GM12878 (cell line): ENCODE data around the gene RUNDC3A. TPM values are rescaled to one million over a fixed set of nuclear protein-coding genes. Genes with fewer than 3 reads are reported as not detected.

Source experiments
- ATF3 ChIP-seq: IDR thresholded peaks from 2 replicates; pipeline ENCODE4 v1.6.1; 2011; ENCODE audit warnings: low read depth, mild to moderate bottlenecking, low read length, moderate library complexity, borderline replicate concordance; ENCODE audit errors: extremely low read depth
- BCLAF1 ChIP-seq: fragments of 450-650 bp; IDR thresholded peaks from 2 replicates; pipeline ENCODE4 v1.6.1; 2017; ENCODE audit warnings: antibody characterized with exemption, mild to moderate bottlenecking, moderate library complexity
- CBX3 ChIP-seq: fragments of 200-600 bp; sonication (generic); IDR thresholded peaks from 2 replicates; pipeline ENCODE4 v1.6.1; 2016; ENCODE audit warnings: low read depth, borderline replicate concordance
- PAX8 ChIP-seq: fragments of 450-650 bp; IDR thresholded peaks from 2 replicates; pipeline ENCODE4 v1.6.1; 2017; ENCODE audit warnings: mild to moderate bottlenecking, moderate library complexity
- RUNX3 ChIP-seq: IDR thresholded peaks from 2 replicates; pipeline ENCODE4 v1.6.1; 2012; ENCODE audit warnings: low read length, inconsistent platforms
- SIN3A ChIP-seq: IDR thresholded peaks from 2 replicates; pipeline ENCODE4 v1.6.1; 2012; ENCODE audit warnings: low read depth, low read length, improper control_type of control experiment
- SMAD1 ChIP-seq: fragments of 450-650 bp; IDR thresholded peaks from 2 replicates; pipeline ENCODE4 v1.6.1; 2018; ENCODE audit warnings: mild to moderate bottlenecking, low read depth; ENCODE audit not compliant: partially characterized antibody
- SMAD5 ChIP-seq: IDR thresholded peaks from 2 replicates; pipeline ENCODE4 v1.6.1; 2016; ENCODE audit warnings: antibody characterized with exemption, low read depth
- SREBF1 ChIP-seq: IDR thresholded peaks from 2 replicates; pipeline ENCODE4 v1.6.1; 2012; ENCODE audit warnings: mild to moderate bottlenecking, low read length
- polyA plus RNA-seq, 11 experiments: library from polyadenylated mRNA; depleted of rRNA in 4 of 11; unstranded in 6 of 11; stranded (reverse) in 5 of 11; fragments of >200 nt; fragmentation: Nextera tagmentation in 4 of 11; fragmentation: Illumina TruSeq in 1 of 11; extraction: Ambion mirVana in 4 of 11; extraction: Trizol in 1 of 11; gene quantifications; 1 replicate in 1 of 11; 2 replicates in 10 of 11; pipeline versions ENCODE4 v1.2.1 to v1.2.3, GENCODE V29; 2011 to 2016; ENCODE audit warnings: inconsistent platforms in 2 of 11, missing spikeins in 2 of 11, low read depth in 1 of 11
- total RNA-seq, 4 experiments: library from RNA; depleted of rRNA in 3 of 4; stranded (reverse); fragments of >200 nt in 3 of 4; fragmentation: Illumina TruSeq in 1 of 4; extraction: Trizol in 1 of 4; gene quantifications; 2 replicates each; pipeline versions ENCODE4 v1.2.1 to v1.2.3, GENCODE V29; 2013 to 2021
- TF ChIP-seq, protein P1 (sequence below): IDR thresholded peaks from 2 replicates; pipeline ENCODE4 v1.6.1; 2012; ENCODE audit warnings: improper control_type of control experiment, low read depth, low read length; ENCODE audit not compliant: insufficient replicate concordance
- TF ChIP-seq, protein P2 (sequence below): fragments of 450-650 bp; IDR thresholded peaks from 2 replicates; pipeline ENCODE4 v1.6.1; 2017; ENCODE audit warnings: mild to moderate bottlenecking, moderate library complexity
- TF ChIP-seq, protein P3 (sequence below): IDR thresholded peaks from 2 replicates; pipeline ENCODE4 v1.6.1; 2012; ENCODE audit warnings: mild to moderate bottlenecking, low read depth, low read length

The RUNDC3A gene
- total and polyA plus RNA-seq, 10 of the 15 experiments (the other 5 are each of a cell fraction or from before 2014, with no cell fraction given) = 0.07 to 0.17 TPM; not detected in 8

DNA sequence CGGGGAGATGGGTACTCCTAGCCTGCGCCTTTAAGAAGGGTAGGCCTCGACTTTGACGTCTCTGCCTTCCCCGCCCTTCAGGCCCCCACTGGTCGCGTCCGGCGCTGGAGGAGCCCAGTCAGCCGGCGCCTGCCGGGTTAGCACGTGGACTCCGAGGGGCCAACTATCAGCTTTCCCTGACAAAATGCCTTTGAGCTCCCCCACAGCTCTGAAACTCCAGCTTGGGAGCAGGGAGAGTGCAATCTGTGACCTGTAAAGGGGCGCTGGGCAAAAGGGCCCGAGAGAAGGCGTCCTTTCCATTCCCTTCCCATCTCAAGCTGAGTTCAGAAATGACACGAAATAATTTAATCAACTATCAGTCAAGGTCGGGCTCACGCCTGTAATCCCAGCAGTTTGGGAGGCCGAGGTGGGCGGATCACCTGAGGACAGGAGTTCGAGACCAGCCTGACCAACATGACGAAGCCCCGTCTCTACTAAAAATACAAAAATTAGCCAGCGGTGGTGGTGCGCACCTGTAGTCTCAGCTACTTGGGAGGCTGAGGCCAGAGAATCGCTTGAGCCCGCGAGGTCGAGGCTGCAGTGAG, 18.6 kb downstream of the RUNDC3A start (continued):
- TF ChIP-seq BCLAF1 (no peak), PAX8 (no peak), RUNX3 (no peak), CBX3 (no peak), SIN3A (peak; percentile 89), SREBF1 (no peak), SMAD1 (no peak), SMAD5 (no peak), ATF3 (no peak)
- TF ChIP-seq, protein P1, sequence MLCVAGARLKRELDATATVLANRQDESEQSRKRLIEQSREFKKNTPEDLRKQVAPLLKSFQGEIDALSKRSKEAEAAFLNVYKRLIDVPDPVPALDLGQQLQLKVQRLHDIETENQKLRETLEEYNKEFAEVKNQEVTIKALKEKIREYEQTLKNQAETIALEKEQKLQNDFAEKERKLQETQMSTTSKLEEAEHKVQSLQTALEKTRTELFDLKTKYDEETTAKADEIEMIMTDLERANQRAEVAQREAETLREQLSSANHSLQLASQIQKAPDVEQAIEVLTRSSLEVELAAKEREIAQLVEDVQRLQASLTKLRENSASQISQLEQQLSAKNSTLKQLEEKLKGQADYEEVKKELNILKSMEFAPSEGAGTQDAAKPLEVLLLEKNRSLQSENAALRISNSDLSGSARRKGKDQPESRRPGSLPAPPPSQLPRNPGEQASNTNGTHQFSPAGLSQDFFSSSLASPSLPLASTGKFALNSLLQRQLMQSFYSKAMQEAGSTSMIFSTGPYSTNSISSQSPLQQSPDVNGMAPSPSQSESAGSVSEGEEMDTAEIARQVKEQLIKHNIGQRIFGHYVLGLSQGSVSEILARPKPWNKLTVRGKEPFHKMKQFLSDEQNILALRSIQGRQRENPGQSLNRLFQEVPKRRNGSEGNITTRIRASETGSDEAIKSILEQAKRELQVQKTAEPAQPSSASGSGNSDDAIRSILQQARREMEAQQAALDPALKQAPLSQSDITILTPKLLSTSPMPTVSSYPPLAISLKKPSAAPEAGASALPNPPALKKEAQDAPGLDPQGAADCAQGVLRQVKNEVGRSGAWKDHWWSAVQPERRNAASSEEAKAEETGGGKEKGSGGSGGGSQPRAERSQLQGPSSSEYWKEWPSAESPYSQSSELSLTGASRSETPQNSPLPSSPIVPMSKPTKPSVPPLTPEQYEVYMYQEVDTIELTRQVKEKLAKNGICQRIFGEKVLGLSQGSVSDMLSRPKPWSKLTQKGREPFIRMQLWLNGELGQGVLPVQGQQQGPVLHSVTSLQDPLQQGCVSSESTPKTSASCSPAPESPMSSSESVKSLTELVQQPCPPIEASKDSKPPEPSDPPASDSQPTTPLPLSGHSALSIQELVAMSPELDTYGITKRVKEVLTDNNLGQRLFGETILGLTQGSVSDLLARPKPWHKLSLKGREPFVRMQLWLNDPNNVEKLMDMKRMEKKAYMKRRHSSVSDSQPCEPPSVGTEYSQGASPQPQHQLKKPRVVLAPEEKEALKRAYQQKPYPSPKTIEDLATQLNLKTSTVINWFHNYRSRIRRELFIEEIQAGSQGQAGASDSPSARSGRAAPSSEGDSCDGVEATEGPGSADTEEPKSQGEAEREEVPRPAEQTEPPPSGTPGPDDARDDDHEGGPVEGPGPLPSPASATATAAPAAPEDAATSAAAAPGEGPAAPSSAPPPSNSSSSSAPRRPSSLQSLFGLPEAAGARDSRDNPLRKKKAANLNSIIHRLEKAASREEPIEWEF = no peak
- TF ChIP-seq, protein P2, sequence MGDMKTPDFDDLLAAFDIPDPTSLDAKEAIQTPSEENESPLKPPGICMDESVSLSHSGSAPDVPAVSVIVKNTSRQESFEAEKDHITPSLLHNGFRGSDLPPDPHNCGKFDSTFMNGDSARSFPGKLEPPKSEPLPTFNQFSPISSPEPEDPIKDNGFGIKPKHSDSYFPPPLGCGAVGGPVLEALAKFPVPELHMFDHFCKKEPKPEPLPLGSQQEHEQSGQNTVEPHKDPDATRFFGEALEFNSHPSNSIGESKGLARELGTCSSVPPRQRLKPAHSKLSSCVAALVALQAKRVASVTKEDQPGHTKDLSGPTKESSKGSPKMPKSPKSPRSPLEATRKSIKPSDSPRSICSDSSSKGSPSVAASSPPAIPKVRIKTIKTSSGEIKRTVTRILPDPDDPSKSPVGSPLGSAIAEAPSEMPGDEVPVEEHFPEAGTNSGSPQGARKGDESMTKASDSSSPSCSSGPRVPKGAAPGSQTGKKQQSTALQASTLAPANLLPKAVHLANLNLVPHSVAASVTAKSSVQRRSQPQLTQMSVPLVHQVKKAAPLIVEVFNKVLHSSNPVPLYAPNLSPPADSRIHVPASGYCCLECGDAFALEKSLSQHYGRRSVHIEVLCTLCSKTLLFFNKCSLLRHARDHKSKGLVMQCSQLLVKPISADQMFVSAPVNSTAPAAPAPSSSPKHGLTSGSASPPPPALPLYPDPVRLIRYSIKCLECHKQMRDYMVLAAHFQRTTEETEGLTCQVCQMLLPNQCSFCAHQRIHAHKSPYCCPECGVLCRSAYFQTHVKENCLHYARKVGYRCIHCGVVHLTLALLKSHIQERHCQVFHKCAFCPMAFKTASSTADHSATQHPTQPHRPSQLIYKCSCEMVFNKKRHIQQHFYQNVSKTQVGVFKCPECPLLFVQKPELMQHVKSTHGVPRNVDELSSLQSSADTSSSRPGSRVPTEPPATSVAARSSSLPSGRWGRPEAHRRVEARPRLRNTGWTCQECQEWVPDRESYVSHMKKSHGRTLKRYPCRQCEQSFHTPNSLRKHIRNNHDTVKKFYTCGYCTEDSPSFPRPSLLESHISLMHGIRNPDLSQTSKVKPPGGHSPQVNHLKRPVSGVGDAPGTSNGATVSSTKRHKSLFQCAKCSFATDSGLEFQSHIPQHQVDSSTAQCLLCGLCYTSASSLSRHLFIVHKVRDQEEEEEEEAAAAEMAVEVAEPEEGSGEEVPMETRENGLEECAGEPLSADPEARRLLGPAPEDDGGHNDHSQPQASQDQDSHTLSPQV = no peak
- TF ChIP-seq, protein P3, sequence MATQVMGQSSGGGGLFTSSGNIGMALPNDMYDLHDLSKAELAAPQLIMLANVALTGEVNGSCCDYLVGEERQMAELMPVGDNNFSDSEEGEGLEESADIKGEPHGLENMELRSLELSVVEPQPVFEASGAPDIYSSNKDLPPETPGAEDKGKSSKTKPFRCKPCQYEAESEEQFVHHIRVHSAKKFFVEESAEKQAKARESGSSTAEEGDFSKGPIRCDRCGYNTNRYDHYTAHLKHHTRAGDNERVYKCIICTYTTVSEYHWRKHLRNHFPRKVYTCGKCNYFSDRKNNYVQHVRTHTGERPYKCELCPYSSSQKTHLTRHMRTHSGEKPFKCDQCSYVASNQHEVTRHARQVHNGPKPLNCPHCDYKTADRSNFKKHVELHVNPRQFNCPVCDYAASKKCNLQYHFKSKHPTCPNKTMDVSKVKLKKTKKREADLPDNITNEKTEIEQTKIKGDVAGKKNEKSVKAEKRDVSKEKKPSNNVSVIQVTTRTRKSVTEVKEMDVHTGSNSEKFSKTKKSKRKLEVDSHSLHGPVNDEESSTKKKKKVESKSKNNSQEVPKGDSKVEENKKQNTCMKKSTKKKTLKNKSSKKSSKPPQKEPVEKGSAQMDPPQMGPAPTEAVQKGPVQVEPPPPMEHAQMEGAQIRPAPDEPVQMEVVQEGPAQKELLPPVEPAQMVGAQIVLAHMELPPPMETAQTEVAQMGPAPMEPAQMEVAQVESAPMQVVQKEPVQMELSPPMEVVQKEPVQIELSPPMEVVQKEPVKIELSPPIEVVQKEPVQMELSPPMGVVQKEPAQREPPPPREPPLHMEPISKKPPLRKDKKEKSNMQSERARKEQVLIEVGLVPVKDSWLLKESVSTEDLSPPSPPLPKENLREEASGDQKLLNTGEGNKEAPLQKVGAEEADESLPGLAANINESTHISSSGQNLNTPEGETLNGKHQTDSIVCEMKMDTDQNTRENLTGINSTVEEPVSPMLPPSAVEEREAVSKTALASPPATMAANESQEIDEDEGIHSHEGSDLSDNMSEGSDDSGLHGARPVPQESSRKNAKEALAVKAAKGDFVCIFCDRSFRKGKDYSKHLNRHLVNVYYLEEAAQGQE = no peak
